IMR-90 (cell line): Measurements from ENCODE around the gene ECE2.

ENCODE experiments used
- CEBPB ChIP-seq: IDR thresholded peaks from 2 replicates; pipeline ENCODE4 v1.6.1; 2012; ENCODE audit warnings: low read depth, low read length, improper control_type of control experiment
- FOS ChIP-seq: fragments of 150-350 bp; IDR thresholded peaks from 2 replicates; pipeline ENCODE4 v1.6.1; 2016; ENCODE audit warnings: low read depth, low read length
- MAFK ChIP-seq: IDR thresholded peaks from 2 replicates; pipeline ENCODE4 v1.6.1; 2012; ENCODE audit warnings: low read depth, low read length, improper control_type of control experiment
- MAZ ChIP-seq: IDR thresholded peaks from 2 replicates; pipeline ENCODE4 v1.6.1; 2012; ENCODE audit warnings: low read depth, mild to moderate bottlenecking, low read length, improper control_type of control experiment, moderate library complexity, borderline replicate concordance
- POLR2A ChIP-seq: IDR thresholded peaks from 2 replicates; pipeline ENCODE4 v1.6.1; 2012; ENCODE audit warnings: mild to moderate bottlenecking, low read depth, low read length
- RAD21 ChIP-seq: IDR thresholded peaks from 2 replicates; pipeline ENCODE4 v1.6.1; 2012; ENCODE audit warnings: low read length, improper control_type of control experiment
- RCOR1 ChIP-seq: IDR thresholded peaks from 2 replicates; pipeline ENCODE4 v1.6.1; 2012; ENCODE audit warnings: mild to moderate bottlenecking, low read length, improper control_type of control experiment; ENCODE audit not compliant: insufficient replicate concordance
- RFX5 ChIP-seq: IDR thresholded peaks from 2 replicates; pipeline ENCODE4 v1.8.0; 2012; ENCODE audit warnings: low read depth, mild to moderate bottlenecking, low read length, moderate library complexity
- SMC3 ChIP-seq: fragments of 150-350 bp; IDR thresholded peaks from 2 replicates; pipeline ENCODE4 v1.6.1; 2016; ENCODE audit warnings: low read depth, mild to moderate bottlenecking, antibody characterized with exemption, low read length, moderate library complexity
- USF2 ChIP-seq: fragments of 150-350 bp; IDR thresholded peaks from 2 replicates; pipeline ENCODE4 v1.6.1; 2017; ENCODE audit warnings: mild to moderate bottlenecking, antibody characterized with exemption, low read length, low read depth
- TF ChIP-seq, protein P1 (sequence below): conservative IDR thresholded peaks from 2 replicates; pipeline ENCODE4 v1.5.1; 2012; ENCODE audit warnings: mild to moderate bottlenecking, low read depth, low read length, improper control_type of control experiment

DNA sequence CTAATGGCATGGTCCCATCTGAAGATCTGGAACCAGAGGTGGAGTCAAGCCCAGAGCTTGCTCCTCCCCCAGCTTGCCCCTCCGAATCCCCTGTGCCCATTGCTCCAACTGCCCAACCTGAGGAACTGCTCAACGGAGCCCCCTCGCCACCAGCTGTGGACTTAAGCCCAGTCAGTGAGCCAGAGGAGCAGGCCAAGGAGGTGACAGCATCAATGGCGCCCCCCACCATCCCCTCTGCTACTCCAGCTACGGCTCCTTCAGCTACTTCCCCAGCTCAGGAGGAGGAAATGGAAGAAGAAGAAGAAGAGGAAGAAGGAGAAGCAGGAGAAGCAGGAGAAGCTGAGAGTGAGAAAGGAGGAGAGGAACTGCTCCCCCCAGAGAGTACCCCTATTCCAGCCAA, 45.8 kb downstream of the ECE2 start:
- TF ChIP-seq, protein P1, sequence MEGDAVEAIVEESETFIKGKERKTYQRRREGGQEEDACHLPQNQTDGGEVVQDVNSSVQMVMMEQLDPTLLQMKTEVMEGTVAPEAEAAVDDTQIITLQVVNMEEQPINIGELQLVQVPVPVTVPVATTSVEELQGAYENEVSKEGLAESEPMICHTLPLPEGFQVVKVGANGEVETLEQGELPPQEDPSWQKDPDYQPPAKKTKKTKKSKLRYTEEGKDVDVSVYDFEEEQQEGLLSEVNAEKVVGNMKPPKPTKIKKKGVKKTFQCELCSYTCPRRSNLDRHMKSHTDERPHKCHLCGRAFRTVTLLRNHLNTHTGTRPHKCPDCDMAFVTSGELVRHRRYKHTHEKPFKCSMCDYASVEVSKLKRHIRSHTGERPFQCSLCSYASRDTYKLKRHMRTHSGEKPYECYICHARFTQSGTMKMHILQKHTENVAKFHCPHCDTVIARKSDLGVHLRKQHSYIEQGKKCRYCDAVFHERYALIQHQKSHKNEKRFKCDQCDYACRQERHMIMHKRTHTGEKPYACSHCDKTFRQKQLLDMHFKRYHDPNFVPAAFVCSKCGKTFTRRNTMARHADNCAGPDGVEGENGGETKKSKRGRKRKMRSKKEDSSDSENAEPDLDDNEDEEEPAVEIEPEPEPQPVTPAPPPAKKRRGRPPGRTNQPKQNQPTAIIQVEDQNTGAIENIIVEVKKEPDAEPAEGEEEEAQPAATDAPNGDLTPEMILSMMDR: no peak
- TF ChIP-seq POLR2A (no peak), RAD21 (no peak), USF2 (no peak), RCOR1 (no peak), FOS (no peak), MAZ (no peak), RFX5 (no peak), CEBPB (no peak), MAFK (no peak), SMC3 (no peak)
